Measurements from ENCODE around the gene BFSP2. TPM values are rescaled to one million over a fixed set of nuclear protein-coding genes. Genes with fewer than 3 reads are reported as not detected.

The BFSP2 gene
- total and polyA plus RNA-seq, 2 donors (not counting 1 experiment from before 2014, with no cell fraction given): 0.60 to 1.6 TPM

DNA sequence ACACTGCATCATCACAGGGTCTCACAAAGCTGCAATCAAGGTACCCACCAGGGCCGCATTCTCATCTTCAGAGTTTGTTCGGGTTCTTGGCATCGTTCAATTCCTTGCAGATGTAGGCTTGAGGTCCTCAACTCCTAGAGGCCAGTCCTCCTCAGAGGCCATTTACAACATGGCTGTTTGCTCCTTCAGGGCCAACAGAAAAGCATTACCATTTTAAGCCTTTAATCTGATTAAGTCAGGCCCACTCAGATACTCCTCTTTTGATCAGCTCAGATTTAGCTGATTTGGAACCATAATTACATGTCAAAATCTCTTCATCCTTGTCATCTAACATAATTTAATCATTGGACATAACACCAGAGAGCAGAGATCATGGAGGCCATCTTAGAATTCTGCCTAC is 55.4 kb downstream of the BFSP2 start:
- DNase-seq (no peak), ATAC-seq (ENCODE audit: low read depth) (no peak)
- intact Hi-C loops (cut with micrococcal nuclease): no loop called here
- Histone ChIP-seq H4K20me1 (ENCODE audit: control insufficient read depth, insufficient read depth, low read length, poor library complexity, severe bottlenecking) (no peaks in the 10 kb centered on the region), H3K9ac (ENCODE audit: low read length) (no peak overlapping the region), H3K4me3 (ENCODE audit: control extremely low read depth in 1 of 5, extremely low read depth in 1 of 5, insufficient read depth in 1 of 5, low read depth in 2 of 5, low read length in 4 of 5) (no peak overlapping the region), H2AFZ (ENCODE audit: insufficient read depth, low read depth, low read length, poor library complexity, severe bottlenecking) (no peak overlapping the region), H3K79me2 (ENCODE audit: control insufficient read depth, insufficient read depth, low read length) (no peaks in the 10 kb centered on the region), H3K27me3 (replicated peaks in 1 of 4; ENCODE audit: control extremely low read depth in 1 of 4, control insufficient read depth in 3 of 4, insufficient read depth in 4 of 4, low read length in 3 of 4) (peaks cover 0 to 24% (median 9%) of the 10 kb centered on the region in 4 experiments), H3K36me3 (replicated peaks in 1 of 2; ENCODE audit: control extremely low read depth in 1 of 2, control insufficient read depth in 1 of 2, extremely low read depth in 1 of 2, insufficient read depth in 2 of 2, low read length in 1 of 2) (no peaks in the 10 kb centered on the region), H3K27ac (ENCODE audit: low read length in 2 of 2) (no peak overlapping the region), H3K9me3 (ENCODE audit: control extremely low read depth in 1 of 3, control insufficient read depth in 2 of 3, insufficient read depth in 1 of 3, low read length in 2 of 3) (peaks cover 0 to 4% (median 0%) of the 10 kb centered on the region in 3 donors), H3K4me2 (replicated peaks; ENCODE audit: low read depth, low read length, poor library complexity, severe bottlenecking) (no peak overlapping the region), H3K4me1 (ENCODE audit: control insufficient read depth in 2 of 2, insufficient read depth in 2 of 2, low read length in 2 of 2) (peaks cover under 1 to 2% of the 10 kb centered on the region in 2 donors)
- no peak overlapping the region for H3K27ac Mint-ChIP-seq
- no peak overlapping the region for H3K4me3 Mint-ChIP-seq
- ChIA-PET POLR2A (interaction anchor here (1.7 kb wide), 1 partner anchor 31 kb away, joined by 13 read pairs; no protein-coding TSS in a partner anchor), CTCF (interaction anchor here (1.9 to 2.1 kb wide), 2 partner anchors 31 to 124 kb away, joined by 6 read pairs; no protein-coding TSS in a partner anchor)
- WGBS (ENCODE audit: insufficient coverage): 61% methylated on average over 3 of the region's 3 CpGs
- H3K27me3 Mint-ChIP-seq: peaks cover 18% of the 10 kb centered on the region
- no peak for TF ChIP-seq EZH2 (IDR thresholded peaks at IDR 0.05; ENCODE audit: borderline replicate concordance, insufficient read depth, low read depth, low read length, poor library complexity, severe bottlenecking)
- TF ChIP-seq, protein P1, sequence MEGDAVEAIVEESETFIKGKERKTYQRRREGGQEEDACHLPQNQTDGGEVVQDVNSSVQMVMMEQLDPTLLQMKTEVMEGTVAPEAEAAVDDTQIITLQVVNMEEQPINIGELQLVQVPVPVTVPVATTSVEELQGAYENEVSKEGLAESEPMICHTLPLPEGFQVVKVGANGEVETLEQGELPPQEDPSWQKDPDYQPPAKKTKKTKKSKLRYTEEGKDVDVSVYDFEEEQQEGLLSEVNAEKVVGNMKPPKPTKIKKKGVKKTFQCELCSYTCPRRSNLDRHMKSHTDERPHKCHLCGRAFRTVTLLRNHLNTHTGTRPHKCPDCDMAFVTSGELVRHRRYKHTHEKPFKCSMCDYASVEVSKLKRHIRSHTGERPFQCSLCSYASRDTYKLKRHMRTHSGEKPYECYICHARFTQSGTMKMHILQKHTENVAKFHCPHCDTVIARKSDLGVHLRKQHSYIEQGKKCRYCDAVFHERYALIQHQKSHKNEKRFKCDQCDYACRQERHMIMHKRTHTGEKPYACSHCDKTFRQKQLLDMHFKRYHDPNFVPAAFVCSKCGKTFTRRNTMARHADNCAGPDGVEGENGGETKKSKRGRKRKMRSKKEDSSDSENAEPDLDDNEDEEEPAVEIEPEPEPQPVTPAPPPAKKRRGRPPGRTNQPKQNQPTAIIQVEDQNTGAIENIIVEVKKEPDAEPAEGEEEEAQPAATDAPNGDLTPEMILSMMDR (IDR thresholded peaks at IDR 0.05): no peak
- H3K4me1 Mint-ChIP-seq: peaks cover 4% of the 10 kb centered on the region
- H3K9me3 Mint-ChIP-seq (ENCODE audit: insufficient read depth): no peaks in the 10 kb centered on the region

DNA sequence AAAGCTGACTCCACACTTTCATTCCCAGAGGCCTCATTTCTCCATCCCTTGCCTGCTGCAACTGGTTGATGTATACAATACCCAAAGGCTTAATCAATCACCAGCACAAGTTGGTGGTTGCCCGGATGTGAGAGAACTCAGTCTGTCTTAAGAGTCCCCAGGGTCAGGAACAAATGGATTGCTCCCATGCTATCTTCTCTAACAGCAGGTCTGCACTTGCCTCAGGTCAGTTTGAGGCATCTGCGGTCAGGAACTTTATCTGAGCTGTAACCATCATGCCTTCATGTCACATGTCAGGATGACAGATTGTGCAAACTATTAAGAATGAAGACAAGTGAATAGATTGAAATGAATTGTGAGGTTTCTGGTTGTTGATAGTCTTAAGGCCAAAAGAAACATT is 56.1 kb downstream of the BFSP2 start:
- DNase-seq (no peak), ATAC-seq (ENCODE audit: low read depth) (no peak)
- Histone ChIP-seq H3K79me2 (ENCODE audit: control insufficient read depth, insufficient read depth, low read length) (no peaks in the 10 kb centered on the region), H3K9ac (ENCODE audit: low read length) (no peak overlapping the region), H3K4me2 (replicated peaks; ENCODE audit: low read depth, low read length, poor library complexity, severe bottlenecking) (no peak overlapping the region), H2AFZ (ENCODE audit: insufficient read depth, low read depth, low read length, poor library complexity, severe bottlenecking) (no peak overlapping the region), H4K20me1 (ENCODE audit: control insufficient read depth, insufficient read depth, low read length, poor library complexity, severe bottlenecking) (no peaks in the 10 kb centered on the region), H3K4me1 (ENCODE audit: control insufficient read depth in 2 of 2, insufficient read depth in 2 of 2, low read length in 2 of 2) (no peaks in the 10 kb centered on the region), H3K27me3 (replicated peaks in 1 of 4; ENCODE audit: control extremely low read depth in 1 of 4, control insufficient read depth in 3 of 4, insufficient read depth in 4 of 4, low read length in 3 of 4) (peaks cover 0 to 24% (median 9%) of the 10 kb centered on the region in 4 experiments), H3K27ac (ENCODE audit: low read length in 2 of 2) (no peak overlapping the region), H3K36me3 (replicated peaks in 1 of 2; ENCODE audit: control extremely low read depth in 1 of 2, control insufficient read depth in 1 of 2, extremely low read depth in 1 of 2, insufficient read depth in 2 of 2, low read length in 1 of 2) (no peaks in the 10 kb centered on the region), H3K4me3 (ENCODE audit: control extremely low read depth in 1 of 5, extremely low read depth in 1 of 5, insufficient read depth in 1 of 5, low read depth in 2 of 5, low read length in 4 of 5) (no peak overlapping the region), H3K9me3 (ENCODE audit: control extremely low read depth in 1 of 3, control insufficient read depth in 2 of 3, insufficient read depth in 1 of 3, low read length in 2 of 3) (peaks cover 0 to 4% (median 0%) of the 10 kb centered on the region in 3 donors)
- TF ChIP-seq, protein P1 (IDR thresholded peaks at IDR 0.05): no peak
- TF ChIP-seq EZH2 (IDR thresholded peaks at IDR 0.05; ENCODE audit: borderline replicate concordance, insufficient read depth, low read depth, low read length, poor library complexity, severe bottlenecking): no peak
- H3K27me3 Mint-ChIP-seq: peaks cover 18% of the 10 kb centered on the region
- peaks cover 4% of the 10 kb centered on the region for H3K4me1 Mint-ChIP-seq
- ChIA-PET POLR2A (interaction anchor here (1.2 to 1.7 kb wide), 2 partner anchors 9 to 30 kb away, joined by 5 to 13 read pairs; no protein-coding TSS in a partner anchor), CTCF (interaction anchor here (0.9 to 2.4 kb wide), 6 partner anchors 8 to 122 kb away, joined by 3 to 15 read pairs (median 6); no protein-coding TSS in a partner anchor)
- 100% methylated on average over 2 of the region's 2 CpGs for WGBS (ENCODE audit: insufficient coverage)
- H3K27ac Mint-ChIP-seq: no peak overlapping the region
- H3K4me3 Mint-ChIP-seq: no peak overlapping the region
- intact Hi-C loops (cut with micrococcal nuclease): no loop called here
- H3K9me3 Mint-ChIP-seq (ENCODE audit: insufficient read depth): no peaks in the 10 kb centered on the region
